ENCODE measurements around the gene FAM117B. TPM values are rescaled to one million over a fixed set of nuclear protein-coding genes. Genes with fewer than 3 reads are reported as not detected.
"Not testable (repeated sequence)": the region's sequence is repeated elsewhere in the genome, so short reads cannot be mapped to it uniquely, and the experiment has no call there.

Gene FAM117B
- total and polyA plus RNA-seq, 7 donors: 3.6 to 8.9 (median 4.6) TPM

GRCh38 chr2:202704248-202704647, 69.5 kb downstream of the FAM117B start:
- H3K36me3 ChIP-seq: no peaks in the 10 kb centered on the region

GRCh38 chr2:202705446-202706020, 70.8 kb downstream of the FAM117B start:
- H3K27me3 ChIP-seq: no peaks in the 10 kb centered on the region
- H3K4me1 ChIP-seq: no peaks in the 10 kb centered on the region
- no peak for DNase-seq
- TF ChIP-seq EP300 (IDR thresholded peaks at IDR 0.05) (no peak), CTCF (IDR thresholded peaks at IDR 0.05) (no peak), POLR2A (IDR thresholded peaks at IDR 0.05) (no peak), POLR2AphosphoS5 (IDR thresholded peaks at IDR 0.05) (no peak)
- H3K27ac ChIP-seq: no peak overlapping the region
- intact Hi-C loops (cut with DNase I): no loop called here
- 70 to 72% methylated on average over 4 of the region's 4 CpGs for WGBS, 2 donors
- H3K9me3 ChIP-seq: peaks cover 0 to 2% (median 0%) of the 10 kb centered on the region in 4 donors
- H3K36me3 ChIP-seq: no peaks in the 10 kb centered on the region
- no peak overlapping the region for H3K4me3 ChIP-seq

More at GRCh38 chr2:202704248-202704647, 69.5 kb downstream of the FAM117B start:
- intact Hi-C loops (cut with DNase I): no loop called here
- TF ChIP-seq POLR2A (IDR thresholded peaks at IDR 0.05): no peak
- TF ChIP-seq CTCF (IDR thresholded peaks at IDR 0.05): no peak
- TF ChIP-seq POLR2AphosphoS5 (IDR thresholded peaks at IDR 0.05): no peak
- no peak for TF ChIP-seq EP300 (IDR thresholded peaks at IDR 0.05)
- Histone ChIP-seq H3K9me3 (peaks cover 0 to 2% (median 0%) of the 10 kb centered on the region in 4 donors), H3K4me3 (no peak overlapping the region), H3K4me1 (no peaks in the 10 kb centered on the region), H3K27ac (no peak overlapping the region), H3K27me3 (no peaks in the 10 kb centered on the region)
- DNase-seq: no peak

DNA sequence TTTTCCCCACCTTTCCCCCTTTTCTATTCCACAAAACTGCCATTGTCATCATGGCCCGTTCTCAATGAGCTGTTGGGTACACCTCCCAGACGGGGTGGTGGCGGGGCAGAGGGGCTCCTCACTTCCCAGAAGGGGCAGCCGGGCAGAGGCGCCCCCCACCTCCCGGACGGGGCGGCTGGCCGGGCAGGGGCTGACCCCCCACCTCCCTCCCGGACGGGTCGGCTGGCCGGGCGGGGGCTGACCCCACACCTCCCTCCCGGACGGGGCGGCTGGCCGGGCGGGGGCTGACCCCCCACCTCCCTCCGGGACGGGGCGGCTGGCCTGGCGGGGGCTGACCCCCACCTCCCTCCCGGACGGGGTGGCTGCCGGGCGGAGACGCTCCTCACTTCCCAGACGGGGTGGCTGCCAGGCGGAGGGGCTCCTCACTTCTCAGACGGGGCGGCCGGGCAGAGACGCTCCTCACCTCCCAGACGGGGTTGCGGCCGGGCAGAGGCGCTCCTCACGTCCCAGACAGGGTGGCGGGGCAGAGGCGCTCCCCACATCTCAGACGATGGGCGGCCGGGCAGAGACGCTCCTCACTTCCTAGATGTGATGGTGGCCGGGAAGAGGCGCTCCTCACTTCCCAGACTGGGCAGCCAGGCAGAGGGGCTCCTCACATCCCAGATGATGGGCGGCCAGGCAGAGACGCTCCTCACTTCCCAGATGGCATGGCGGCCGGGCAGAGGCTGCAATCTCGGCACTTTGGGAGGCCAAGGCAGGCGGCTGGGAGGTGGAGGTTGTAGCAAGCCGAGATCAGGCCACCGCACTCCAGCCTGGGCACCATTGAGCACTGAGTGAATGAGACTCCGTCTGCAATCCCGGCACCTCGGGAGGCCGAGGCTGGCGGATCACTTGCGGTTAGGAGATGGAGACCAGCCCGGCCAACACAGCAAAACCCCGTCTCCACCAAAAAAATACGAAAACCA, 80.5 kb downstream of the FAM117B start:
- intact Hi-C loops (cut with DNase I); H3K27me3 ChIP-seq; H3K4me1 ChIP-seq; H3K4me3 ChIP-seq; H3K9me3 ChIP-seq; H3K27ac ChIP-seq; DNase-seq; H3K36me3 ChIP-seq: not testable (repeated sequence)
- 96 to 97% methylated on average over 61 to 64 of the region's 64 CpGs for WGBS, 2 donors

DNA sequence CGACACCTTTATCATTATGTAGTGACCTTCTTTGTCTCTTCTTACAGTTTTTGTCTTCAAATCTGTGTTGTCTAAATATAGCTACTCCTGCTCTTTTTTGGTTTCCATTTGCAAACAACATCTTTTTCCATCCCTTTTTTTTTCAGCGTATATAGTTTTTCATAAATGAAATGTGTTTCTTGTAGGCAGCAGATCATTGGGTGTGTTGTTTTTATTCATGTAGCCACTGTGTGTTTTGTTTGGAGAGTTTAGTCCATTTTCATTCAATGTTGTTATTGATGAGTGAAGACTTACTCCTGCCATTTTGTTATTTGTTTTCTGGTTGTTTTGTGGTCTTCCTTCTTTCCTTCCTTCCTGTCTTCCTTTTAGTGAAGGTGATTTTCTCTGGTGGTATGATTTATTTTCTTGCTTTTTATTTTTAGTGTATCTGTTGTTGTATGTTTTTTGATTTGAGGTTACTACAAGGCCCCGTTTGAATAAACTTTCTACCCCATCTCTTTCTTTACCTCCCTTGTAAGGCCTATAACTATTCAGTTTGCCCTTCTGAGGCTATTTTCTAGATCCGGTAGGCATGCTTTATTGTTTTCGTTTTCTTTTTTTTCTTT, 81.4 kb downstream of the FAM117B start:
- TF ChIP-seq EP300 (IDR thresholded peaks at IDR 0.05) (no peak), CTCF (IDR thresholded peaks at IDR 0.05) (no peak)
- H3K27me3 ChIP-seq: no peaks in the 10 kb centered on the region
- intact Hi-C loops (cut with DNase I): no loop called here
- H3K4me3 ChIP-seq: no peak overlapping the region
- no peak overlapping the region for H3K27ac ChIP-seq
- peaks cover 0 to 4% (median 2%) of the 10 kb centered on the region in 4 donors for H3K4me1 ChIP-seq
- WGBS, 2 donors: 97% methylated on average over 5 of the region's 5 CpGs
- DNase-seq: no peak
- H3K36me3 ChIP-seq: no peaks in the 10 kb centered on the region
- H3K9me3 ChIP-seq: peaks cover 0 to 9% (median 2%) of the 10 kb centered on the region in 4 donors

DNA sequence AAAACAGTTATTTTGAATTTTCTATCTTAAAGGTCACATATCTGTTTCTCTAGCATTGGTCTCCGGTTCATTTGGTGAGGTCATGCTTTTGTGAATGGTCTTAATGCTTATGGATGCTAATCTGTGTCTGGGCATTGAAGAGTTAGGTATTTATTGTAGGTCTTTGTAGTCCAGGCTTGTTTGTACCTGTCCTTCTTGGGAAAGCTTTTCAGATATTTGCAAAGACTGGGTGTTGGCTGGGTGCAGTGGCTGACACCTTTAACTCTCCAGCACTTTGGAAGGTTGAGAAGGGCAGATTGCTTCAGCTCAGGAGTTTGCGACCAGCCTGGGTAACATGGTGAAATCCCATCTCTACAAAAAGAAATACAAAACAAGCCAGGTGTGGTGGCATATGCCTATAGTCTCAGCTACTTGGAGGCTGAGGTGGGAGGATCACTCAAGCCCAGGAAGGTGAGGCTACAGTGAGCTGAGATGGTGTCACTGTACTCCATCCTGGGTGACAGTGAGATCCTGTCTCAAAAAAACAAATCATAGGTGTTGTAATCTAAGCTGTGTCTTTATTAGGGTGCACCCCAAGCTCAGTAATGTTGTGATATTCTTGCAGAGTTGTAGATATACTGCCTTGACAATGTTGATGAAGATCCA, 82.3 kb downstream of the FAM117B start:
- Histone ChIP-seq H3K4me1 (peaks cover 0 to 4% (median 2%) of the 10 kb centered on the region in 4 donors), H3K36me3 (no peaks in the 10 kb centered on the region), H3K4me3 (no peak overlapping the region), H3K27ac (no peak overlapping the region), H3K9me3 (peaks cover 0 to 9% (median 2%) of the 10 kb centered on the region in 4 donors), H3K27me3 (no peaks in the 10 kb centered on the region)
- intact Hi-C loops (cut with DNase I): no loop called here
- WGBS, 2 donors: 99% methylated on average over 2 of the region's 2 CpGs
- DNase-seq: no peak
- TF ChIP-seq EP300 (IDR thresholded peaks at IDR 0.05) (no peak), POLR2A (IDR thresholded peaks at IDR 0.05) (no peak), CTCF (IDR thresholded peaks at IDR 0.05) (no peak), POLR2AphosphoS5 (IDR thresholded peaks at IDR 0.05) (no peak)

All from sigmoid colon (tissue), 7 donors.